H1 (cell line): ENCODE data around the gene KRTAP20-4. TPM values are rescaled to one million over a fixed set of nuclear protein-coding genes. Genes with fewer than 3 reads are reported as not detected.

Experiments
- EZH2 ChIP-seq: fragments of 200-600 bp; sonication (generic); IDR thresholded peaks from 2 replicates; pipeline ENCODE4 v1.7.1; 2012; ENCODE audit warnings: low read depth, mild to moderate bottlenecking, moderate library complexity, low read length, inconsistent platforms; ENCODE audit not compliant: severe bottlenecking
- MAFK ChIP-seq: IDR thresholded peaks from 2 replicates; pipeline ENCODE4 v1.6.1; 2012; ENCODE audit warnings: low read depth, mild to moderate bottlenecking, improper control_type of control experiment, low read length
- SIRT6 ChIP-seq: IDR thresholded peaks from one replicate; pipeline ENCODE4 v1.7.1; 2012; ENCODE audit warnings: low read length, inconsistent platforms
- USF2 ChIP-seq: IDR thresholded peaks from 2 replicates; pipeline ENCODE4 v1.6.1; 2011; ENCODE audit warnings: low read length, improper control_type of control experiment
- polyA plus RNA-seq, 7 experiments: library from polyadenylated mRNA; depleted of rRNA in 3 of 7; stranded (reverse) in 5 of 7; unstranded in 2 of 7; fragments of >200 nt in 5 of 7; fragments of 200-250 nt in 2 of 7; gene quantifications; 1 replicate in 5 of 7; 2 replicates in 1 of 7; 4 replicates in 1 of 7; pipeline versions ENCODE4 v1.2.1 to v1.2.3, GENCODE V29; 2011 to 2013; ENCODE audit warnings: missing spikeins in 2 of 7, mixed read lengths in 2 of 7
- total RNA-seq: library from RNA; stranded (reverse); fragmentation: NEBNext Ultra II Directional; extraction: Animal tissue kit (Norgen Biotek cat#: 25700); gene quantifications from 2 replicates; pipeline ENCODE4 v1.2.1, GENCODE V29; 2021

KRTAP20-4 gene
- total and polyA plus RNA-seq, 2 of the 8 experiments (the other 6 are each of a cell fraction or from before 2014, with no cell fraction given): not detected

GRCh38 chr21:30613836-30614235 is 6.6 kb upstream of the KRTAP20-4 start, which contains the start of gene KRTAP6-1 (continued):
- TF ChIP-seq EZH2 (no peak), MAFK (no peak), SIRT6 (no peak), USF2 (no peak)
- TF ChIP-seq, all 59 proteins: peak for 0
